ENCODE measurements around the gene TRIM65. TPM values are rescaled to one million over a fixed set of nuclear protein-coding genes. Genes with fewer than 3 reads are reported as not detected.
"Not testable (repeated sequence)": the region's sequence is repeated elsewhere in the genome, so short reads cannot be mapped to it uniquely, and the experiment has no call there.

The TRIM65 gene
- total RNA-seq, 1 donor from 2014 or later: 20.4 TPM

GRCh38 chr17:75854101-75854748 is 42.5 kb downstream of the TRIM65 start:
- Histone ChIP-seq H3K36me3 (ENCODE audit: control insufficient read depth in 3 of 3, insufficient read depth in 3 of 3, low read length in 3 of 3) (peaks cover 19 to 21% (median 20%) of the 10 kb centered on the region in 3 donors), H3K4me1 (ENCODE audit: control insufficient read depth in 3 of 3, insufficient read depth in 3 of 3, low read length in 3 of 3) (peaks cover 45 to 53% (median 45%) of the 10 kb centered on the region in 3 donors), H3K27me3 (ENCODE audit: control insufficient read depth in 3 of 3, insufficient read depth in 3 of 3, low read length in 3 of 3) (no peaks in the 10 kb centered on the region)

GRCh38 chr17:75853433-75853832 is 43.3 kb downstream of the TRIM65 start:
- Histone ChIP-seq H3K27ac (ENCODE audit: low read depth, low read length) (peak overlapping the region; percentile 98), H3K4me1 (ENCODE audit: control insufficient read depth in 3 of 3, insufficient read depth in 3 of 3, low read length in 3 of 3) (peaks cover 46 to 60% (median 50%) of the 10 kb centered on the region in 3 donors), H3K9me3 (ENCODE audit: control insufficient read depth in 3 of 3, low read length in 3 of 3) (no peaks in the 10 kb centered on the region), H3K4me3 (ENCODE audit: low read length in 3 of 3) (peak overlapping the region in 2 of 3 donors; percentile 38 to 41), H3K36me3 (ENCODE audit: control insufficient read depth in 3 of 3, insufficient read depth in 3 of 3, low read length in 3 of 3) (peaks cover 27 to 29% (median 28%) of the 10 kb centered on the region in 3 donors), H3K27me3 (ENCODE audit: control insufficient read depth in 3 of 3, insufficient read depth in 3 of 3, low read length in 3 of 3) (no peaks in the 10 kb centered on the region), H3K9ac (ENCODE audit: low read depth in 1 of 3, low read length in 3 of 3) (peak overlapping the region in 2 of 3 donors; percentile 86 to 88)

More at GRCh38 chr17:75854101-75854748, 42.5 kb downstream of the TRIM65 start:
- peak overlapping the region; percentile 77 to 88 (median 86) for H3K9ac ChIP-seq (ENCODE audit: low read depth in 1 of 3, low read length in 3 of 3)
- peak overlapping the region; percentile 98 for H3K27ac ChIP-seq (ENCODE audit: low read depth, low read length)
- H3K9me3 ChIP-seq (ENCODE audit: control insufficient read depth in 3 of 3, low read length in 3 of 3): no peaks in the 10 kb centered on the region
- H3K4me3 ChIP-seq (ENCODE audit: low read length in 3 of 3): peak overlapping the region; percentile 79 to 86 (median 82)

GRCh38 chr17:75851693-75851991 is 45.1 kb downstream of the TRIM65 start:
- H3K27ac ChIP-seq (ENCODE audit: low read depth, low read length): peak overlapping the region; percentile 71
- H3K9me3 ChIP-seq (ENCODE audit: control insufficient read depth in 3 of 3, low read length in 3 of 3); H3K4me3 ChIP-seq (ENCODE audit: low read length in 3 of 3); H3K27me3 ChIP-seq (ENCODE audit: control insufficient read depth in 3 of 3, insufficient read depth in 3 of 3, low read length in 3 of 3): not testable (repeated sequence)
- H3K36me3 ChIP-seq (ENCODE audit: control insufficient read depth in 3 of 3, insufficient read depth in 3 of 3, low read length in 3 of 3): peaks cover 45 to 46% (median 46%) of the 10 kb centered on the region in 3 donors
- H3K9ac ChIP-seq (ENCODE audit: low read depth in 1 of 3, low read length in 3 of 3): peak overlapping the region in 2 of 3 donors; percentile 2 to 71
- peaks cover 51 to 77% (median 65%) of the 10 kb centered on the region in 3 donors for H3K4me1 ChIP-seq (ENCODE audit: control insufficient read depth in 3 of 3, insufficient read depth in 3 of 3, low read length in 3 of 3)

- no peaks in the 10 kb centered on the region for H3K27me3 ChIP-seq (ENCODE audit: control insufficient read depth in 3 of 3, insufficient read depth in 3 of 3, low read length in 3 of 3)
- H3K4me3 ChIP-seq (ENCODE audit: low read length in 3 of 3): peak overlapping the region in 1 of 3 donors; percentile 29
- no peaks in the 10 kb centered on the region for H3K9me3 ChIP-seq (ENCODE audit: control insufficient read depth in 3 of 3, low read length in 3 of 3)
- H3K4me1 ChIP-seq (ENCODE audit: control insufficient read depth in 3 of 3, insufficient read depth in 3 of 3, low read length in 3 of 3): peaks cover 48 to 79% (median 65%) of the 10 kb centered on the region in 3 donors
- H3K36me3 ChIP-seq (ENCODE audit: control insufficient read depth in 3 of 3, insufficient read depth in 3 of 3, low read length in 3 of 3): peaks cover 50 to 51% (median 51%) of the 10 kb centered on the region in 3 donors
- H3K9ac ChIP-seq (ENCODE audit: low read depth in 1 of 3, low read length in 3 of 3): peak overlapping the region in 2 of 3 donors; percentile 2 to 71
- H3K27ac ChIP-seq (ENCODE audit: low read depth, low read length): peak overlapping the region; percentile 71
These were observed 45.6 kb downstream of the TRIM65 start for GRCh38 chr17:75850928-75851692.

GRCh38 chr17:75849724-75850123 is 47.0 kb downstream of the TRIM65 start:
- H3K4me1 ChIP-seq (ENCODE audit: control insufficient read depth in 3 of 3, insufficient read depth in 3 of 3, low read length in 3 of 3): peaks cover 60 to 88% (median 77%) of the 10 kb centered on the region in 3 donors
- peak overlapping the region in 1 of 3 donors; percentile 50 for H3K9ac ChIP-seq (ENCODE audit: low read depth in 1 of 3, low read length in 3 of 3)
- peaks cover 54 to 55% (median 54%) of the 10 kb centered on the region in 3 donors for H3K36me3 ChIP-seq (ENCODE audit: control insufficient read depth in 3 of 3, insufficient read depth in 3 of 3, low read length in 3 of 3)
- H3K27me3 ChIP-seq (ENCODE audit: control insufficient read depth in 3 of 3, insufficient read depth in 3 of 3, low read length in 3 of 3): no peaks in the 10 kb centered on the region
- H3K4me3 ChIP-seq (ENCODE audit: low read length in 3 of 3): no peak overlapping the region
- no peaks in the 10 kb centered on the region for H3K9me3 ChIP-seq (ENCODE audit: control insufficient read depth in 3 of 3, low read length in 3 of 3)
- H3K27ac ChIP-seq (ENCODE audit: low read depth, low read length): peak overlapping the region; percentile 71

- Histone ChIP-seq H3K9ac (ENCODE audit: low read depth in 1 of 3, low read length in 3 of 3) (peak overlapping the region in 1 of 3 donors; percentile 50), H3K27ac (ENCODE audit: low read depth, low read length) (peak overlapping the region; percentile 71), H3K36me3 (ENCODE audit: control insufficient read depth in 3 of 3, insufficient read depth in 3 of 3, low read length in 3 of 3) (peaks cover 54 to 55% (median 54%) of the 10 kb centered on the region in 3 donors), H3K27me3 (ENCODE audit: control insufficient read depth in 3 of 3, insufficient read depth in 3 of 3, low read length in 3 of 3) (no peaks in the 10 kb centered on the region), H3K9me3 (ENCODE audit: control insufficient read depth in 3 of 3, low read length in 3 of 3) (no peaks in the 10 kb centered on the region), H3K4me1 (ENCODE audit: control insufficient read depth in 3 of 3, insufficient read depth in 3 of 3, low read length in 3 of 3) (peaks cover 57 to 85% (median 74%) of the 10 kb centered on the region in 3 donors), H3K4me3 (ENCODE audit: low read length in 3 of 3) (no peak overlapping the region)
These were observed 47.5 kb downstream of the TRIM65 start for GRCh38 chr17:75849279-75849646.

GRCh38 chr17:75848523-75849278 is 48.0 kb downstream of the TRIM65 start:
- H3K4me3 ChIP-seq (ENCODE audit: low read length in 3 of 3): peak overlapping the region in 1 of 3 donors; percentile 14
- H3K9me3 ChIP-seq (ENCODE audit: control insufficient read depth in 3 of 3, low read length in 3 of 3): no peaks in the 10 kb centered on the region
- H3K36me3 ChIP-seq (ENCODE audit: control insufficient read depth in 3 of 3, insufficient read depth in 3 of 3, low read length in 3 of 3): peaks cover 54 to 55% (median 54%) of the 10 kb centered on the region in 3 donors
- no peaks in the 10 kb centered on the region for H3K27me3 ChIP-seq (ENCODE audit: control insufficient read depth in 3 of 3, insufficient read depth in 3 of 3, low read length in 3 of 3)
- H3K27ac ChIP-seq (ENCODE audit: low read depth, low read length): peak overlapping the region; percentile 71
- peak overlapping the region in 1 of 3 donors; percentile 47 for H3K9ac ChIP-seq (ENCODE audit: low read depth in 1 of 3, low read length in 3 of 3)
- peaks cover 52 to 80% (median 70%) of the 10 kb centered on the region in 3 donors for H3K4me1 ChIP-seq (ENCODE audit: control insufficient read depth in 3 of 3, insufficient read depth in 3 of 3, low read length in 3 of 3)

- Histone ChIP-seq H3K9ac (ENCODE audit: low read depth in 1 of 3, low read length in 3 of 3) (peak overlapping the region in 1 of 3 donors; percentile 45), H3K4me3 (ENCODE audit: low read length in 3 of 3) (peak overlapping the region in 1 of 3 donors; percentile 14), H3K27ac (ENCODE audit: low read depth, low read length) (peak overlapping the region; percentile 38), H3K27me3 (ENCODE audit: control insufficient read depth in 3 of 3, insufficient read depth in 3 of 3, low read length in 3 of 3) (no peaks in the 10 kb centered on the region), H3K4me1 (ENCODE audit: control insufficient read depth in 3 of 3, insufficient read depth in 3 of 3, low read length in 3 of 3) (peaks cover 46 to 71% (median 63%) of the 10 kb centered on the region in 3 donors), H3K9me3 (ENCODE audit: control insufficient read depth in 3 of 3, low read length in 3 of 3) (no peaks in the 10 kb centered on the region), H3K36me3 (ENCODE audit: control insufficient read depth in 3 of 3, insufficient read depth in 3 of 3, low read length in 3 of 3) (peaks cover 54 to 55% (median 54%) of the 10 kb centered on the region in 3 donors)
These were observed 48.9 kb downstream of the TRIM65 start for GRCh38 chr17:75847614-75848522.
